Panc1 (cell line): ENCODE results near the gene GPR55.

Source experiments
- TF ChIP-seq, protein P1 (sequence below): fragments of 450-650 bp; IDR thresholded peaks from 2 replicates; pipeline ENCODE4 v1.5.1; 2017; ENCODE audit warnings: mild to moderate bottlenecking
- TF ChIP-seq, protein P2 (sequence below), 2 experiments: IDR thresholded peaks; 2 replicates each; pipeline ENCODE4 v1.6.1; 2011 to 2012; ENCODE audit warnings: low read depth in 2 of 2, control low read depth in 1 of 2, low read length in 1 of 2, mild to moderate bottlenecking in 1 of 2, moderate library complexity in 1 of 2; ENCODE audit not compliant: insufficient read depth in 1 of 2

DNA sequence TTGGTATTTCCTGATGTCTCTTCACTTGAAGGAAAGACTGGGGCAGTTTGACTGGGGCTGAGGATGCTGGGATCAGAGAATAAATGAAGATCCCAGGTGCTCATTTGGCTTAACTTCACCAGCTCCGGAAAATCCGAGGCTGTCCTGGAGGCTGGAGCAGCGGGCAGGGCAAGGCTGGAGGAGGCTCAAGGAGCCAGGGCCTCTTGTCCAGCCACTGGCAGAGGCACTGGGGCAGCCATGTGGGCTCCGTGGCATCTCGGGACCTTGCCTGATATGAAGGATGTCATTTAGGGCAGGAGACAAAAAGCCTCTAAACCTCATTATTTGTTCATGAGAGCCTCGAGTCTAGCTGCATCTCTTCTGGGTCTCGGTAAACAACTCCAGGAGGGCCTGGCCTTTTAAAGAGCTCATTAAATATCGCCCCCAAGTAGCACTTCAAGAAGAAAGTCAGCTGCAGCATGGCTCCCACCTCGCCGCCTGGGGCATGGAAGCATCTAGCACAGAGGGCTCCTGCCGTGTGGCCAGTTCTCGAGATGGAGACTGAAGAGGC is 13.5 kb upstream of the GPR55 start:
- TF ChIP-seq, protein P1, sequence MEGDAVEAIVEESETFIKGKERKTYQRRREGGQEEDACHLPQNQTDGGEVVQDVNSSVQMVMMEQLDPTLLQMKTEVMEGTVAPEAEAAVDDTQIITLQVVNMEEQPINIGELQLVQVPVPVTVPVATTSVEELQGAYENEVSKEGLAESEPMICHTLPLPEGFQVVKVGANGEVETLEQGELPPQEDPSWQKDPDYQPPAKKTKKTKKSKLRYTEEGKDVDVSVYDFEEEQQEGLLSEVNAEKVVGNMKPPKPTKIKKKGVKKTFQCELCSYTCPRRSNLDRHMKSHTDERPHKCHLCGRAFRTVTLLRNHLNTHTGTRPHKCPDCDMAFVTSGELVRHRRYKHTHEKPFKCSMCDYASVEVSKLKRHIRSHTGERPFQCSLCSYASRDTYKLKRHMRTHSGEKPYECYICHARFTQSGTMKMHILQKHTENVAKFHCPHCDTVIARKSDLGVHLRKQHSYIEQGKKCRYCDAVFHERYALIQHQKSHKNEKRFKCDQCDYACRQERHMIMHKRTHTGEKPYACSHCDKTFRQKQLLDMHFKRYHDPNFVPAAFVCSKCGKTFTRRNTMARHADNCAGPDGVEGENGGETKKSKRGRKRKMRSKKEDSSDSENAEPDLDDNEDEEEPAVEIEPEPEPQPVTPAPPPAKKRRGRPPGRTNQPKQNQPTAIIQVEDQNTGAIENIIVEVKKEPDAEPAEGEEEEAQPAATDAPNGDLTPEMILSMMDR = no peak
- TF ChIP-seq, protein P2, sequence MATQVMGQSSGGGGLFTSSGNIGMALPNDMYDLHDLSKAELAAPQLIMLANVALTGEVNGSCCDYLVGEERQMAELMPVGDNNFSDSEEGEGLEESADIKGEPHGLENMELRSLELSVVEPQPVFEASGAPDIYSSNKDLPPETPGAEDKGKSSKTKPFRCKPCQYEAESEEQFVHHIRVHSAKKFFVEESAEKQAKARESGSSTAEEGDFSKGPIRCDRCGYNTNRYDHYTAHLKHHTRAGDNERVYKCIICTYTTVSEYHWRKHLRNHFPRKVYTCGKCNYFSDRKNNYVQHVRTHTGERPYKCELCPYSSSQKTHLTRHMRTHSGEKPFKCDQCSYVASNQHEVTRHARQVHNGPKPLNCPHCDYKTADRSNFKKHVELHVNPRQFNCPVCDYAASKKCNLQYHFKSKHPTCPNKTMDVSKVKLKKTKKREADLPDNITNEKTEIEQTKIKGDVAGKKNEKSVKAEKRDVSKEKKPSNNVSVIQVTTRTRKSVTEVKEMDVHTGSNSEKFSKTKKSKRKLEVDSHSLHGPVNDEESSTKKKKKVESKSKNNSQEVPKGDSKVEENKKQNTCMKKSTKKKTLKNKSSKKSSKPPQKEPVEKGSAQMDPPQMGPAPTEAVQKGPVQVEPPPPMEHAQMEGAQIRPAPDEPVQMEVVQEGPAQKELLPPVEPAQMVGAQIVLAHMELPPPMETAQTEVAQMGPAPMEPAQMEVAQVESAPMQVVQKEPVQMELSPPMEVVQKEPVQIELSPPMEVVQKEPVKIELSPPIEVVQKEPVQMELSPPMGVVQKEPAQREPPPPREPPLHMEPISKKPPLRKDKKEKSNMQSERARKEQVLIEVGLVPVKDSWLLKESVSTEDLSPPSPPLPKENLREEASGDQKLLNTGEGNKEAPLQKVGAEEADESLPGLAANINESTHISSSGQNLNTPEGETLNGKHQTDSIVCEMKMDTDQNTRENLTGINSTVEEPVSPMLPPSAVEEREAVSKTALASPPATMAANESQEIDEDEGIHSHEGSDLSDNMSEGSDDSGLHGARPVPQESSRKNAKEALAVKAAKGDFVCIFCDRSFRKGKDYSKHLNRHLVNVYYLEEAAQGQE (IDR thresholded peaks at IDR 0.05; ENCODE audit: insufficient read depth in 1 of 2, low read depth in 2 of 2, low read length in 1 of 2) = no peak
